HepG2 (cell line): Measurements from ENCODE around the gene ABCA2. TPM values are rescaled to one million over a fixed set of nuclear protein-coding genes. Genes with fewer than 3 reads are reported as not detected.

Source experiments
- ATAC-seq: fragments of 200-7000 bp; cut with Tn5 transposase; 3 replicates; pipeline ENCODE4 v1.9.1; 2020; ENCODE audit warnings: mild to moderate bottlenecking, moderate library complexity
- BruUV-seq: library from RNA; stranded (reverse); fragments of 400-500 nt; replicated peaks from 2 replicates; lab custom pipeline; 2021; lab: Mats Ljungman, UMichigan
- CTCF ChIA-PET: fragments of 300-600 bp; formaldehyde crosslinking; extraction: SDS; loops from one replicate; lab custom pipeline; 2021; ENCODE audit warnings: low total read pairs, inconsistent platforms, low intra/inter-chr PET ratio; lab: Yijun Ruan, JAX
- POLR2A ChIA-PET: fragments of 350-600 bp; sonication (Branson Sonifier 250); formaldehyde crosslinking; loops from one replicate; lab custom pipeline; 2020; ENCODE audit warnings: antibody characterized with exemption, inconsistent platforms; lab: Yijun Ruan, JAX
- DNase-seq: peaks from one replicate; pipeline ENCODE4 v3.0.0-alpha.2; 2015; ENCODE audit warnings: low spot score
- FAIRE-seq: peaks from 3 replicates; lab custom pipeline; 2011; peaks lifted over from hg19 to GRCh38; lab: Jason Lieb, UNC
- H2AFZ ChIP-seq: one replicate; pipeline ENCODE4 v1.6.1; 2011; ENCODE audit warnings: low read length, inconsistent platforms
- H3K27ac ChIP-seq: fragments of 300-600 bp; 3 replicates; pipeline ENCODE4 v1.8.0; 2011; ENCODE audit warnings: mixed run types, mild to moderate bottlenecking, mixed read lengths, low read length, inconsistent platforms; ENCODE audit not compliant: insufficient read depth; ENCODE audit errors: extremely low read length
- H3K27me3 ChIP-seq, 2 experiments: fragments of 200-600 bp in 1 of 2; 2 replicates in 1 of 2; 3 replicates in 1 of 2; pipeline versions ENCODE4 v1.6.0 to v1.8.0; 2011; ENCODE audit warnings: low read length in 2 of 2, mild to moderate bottlenecking in 2 of 2, moderate library complexity in 2 of 2, inconsistent platforms in 1 of 2; ENCODE audit not compliant: insufficient read depth in 2 of 2, control insufficient read depth in 1 of 2
- H3K36me3 ChIP-seq, 2 experiments: fragments of 200-600 bp in 1 of 2; replicated peaks in 1 of 2; 2 replicates in 1 of 2; 3 replicates in 1 of 2; pipeline versions ENCODE4 v1.5.1 to v1.8.0; 2011; ENCODE audit warnings: low read length in 2 of 2, inconsistent platforms in 1 of 2; ENCODE audit not compliant: insufficient read depth in 2 of 2, control insufficient read depth in 1 of 2
- H3K4me1 ChIP-seq: 2 replicates; pipeline ENCODE4 v1.5.1; 2012; ENCODE audit warnings: low read length, inconsistent platforms; ENCODE audit not compliant: insufficient read depth
- H3K4me2 ChIP-seq: 2 replicates; pipeline ENCODE4 v1.6.0; 2011; ENCODE audit warnings: low read depth, low read length, inconsistent platforms
- H3K4me3 ChIP-seq, 3 experiments: fragments of 200-600 bp in 1 of 3; sonication (generic), shearing (Covaris generic) in 1 of 3; replicated peaks in 1 of 3; 2 replicates each; pipeline ENCODE4 v1.5.1; 2011 to 2016; ENCODE audit warnings: low read length in 3 of 3, inconsistent platforms in 2 of 3, low read depth in 2 of 3, mild to moderate bottlenecking in 2 of 3, control low read depth in 1 of 3, mixed read lengths in 1 of 3; ENCODE audit not compliant: insufficient read depth in 1 of 3
- H3K79me2 ChIP-seq: one replicate; pipeline ENCODE4 v1.6.1; 2011; ENCODE audit warnings: low read length, inconsistent platforms; ENCODE audit not compliant: insufficient read depth
- H3K9ac ChIP-seq: 2 replicates; pipeline ENCODE4 v1.6.0; 2011; ENCODE audit warnings: mild to moderate bottlenecking, low read depth, low read length, inconsistent platforms; ENCODE audit not compliant: insufficient read depth
- H3K9me3 ChIP-seq: 2 replicates; pipeline ENCODE4 v1.5.1; 2012; ENCODE audit warnings: mild to moderate bottlenecking, low read length
- H4K20me1 ChIP-seq: 2 replicates; pipeline ENCODE4 v1.6.0; 2011; ENCODE audit warnings: inconsistent platforms, mild to moderate bottlenecking, low read length, moderate library complexity; ENCODE audit not compliant: insufficient read depth
- AGO2 ChIP-seq: fragments of 200-400 bp; formaldehyde crosslinking; optimal IDR thresholded peaks from 2 replicates; pipeline ENCODE3; 2017; ENCODE audit warnings: mild to moderate bottlenecking, low read depth, low read length, moderate library complexity
- ARNT2 ChIP-seq: sonication (generic); formaldehyde crosslinking; IDR thresholded peaks from 2 replicates; pipeline ENCODE4 v1.8.0; 2022; ENCODE audit warnings: mild to moderate bottlenecking, low read depth, missing genetic modification reagents, moderate library complexity
- MIXL1 ChIP-seq: IDR thresholded peaks from 2 replicates; pipeline ENCODE4 v1.6.1; 2016
- MTF2 ChIP-seq: sonication (generic); formaldehyde crosslinking; IDR thresholded peaks from 2 replicates; pipeline ENCODE4 v1.5.0; 2020; ENCODE audit warnings: missing genetic modification reagents, borderline replicate concordance
- NFKB2 ChIP-seq: sonication (generic); formaldehyde crosslinking; IDR thresholded peaks from 2 replicates; pipeline ENCODE4 v1.4.0; 2020; ENCODE audit warnings: missing genetic modification reagents, borderline replicate concordance
- NR2F1 ChIP-seq, 2 experiments: fragments of 450-650 bp in 1 of 2; formaldehyde crosslinking in 1 of 2; IDR thresholded peaks; 2 replicates each; pipeline versions ENCODE4 v1.5.0 to v1.6.1; 2016 to 2020; ENCODE audit warnings: mild to moderate bottlenecking in 1 of 2, missing compliant biosample characterization in 1 of 2, missing genetic modification reagents in 1 of 2, moderate library complexity in 1 of 2
- PHB2 ChIP-seq: fragments of 450-650 bp; IDR thresholded peaks from 2 replicates; pipeline ENCODE4 v1.6.1; 2018; ENCODE audit not compliant: partially characterized antibody
- PRPF4 ChIP-seq: fragments of 200-400 bp; formaldehyde crosslinking; IDR thresholded peaks from 2 replicates; pipeline ENCODE4 v1.6.1; 2016; ENCODE audit warnings: low read length, low read depth; ENCODE audit not compliant: poor library complexity, severe bottlenecking
- RFX1 ChIP-seq: fragments of 450-650 bp; IDR thresholded peaks from 2 replicates; pipeline ENCODE4 v1.6.1; 2017
- SALL1 ChIP-seq: sonication (generic); formaldehyde crosslinking; IDR thresholded peaks from 2 replicates; pipeline ENCODE4 v1.8.0; 2022; ENCODE audit warnings: mild to moderate bottlenecking, missing genetic modification reagents
- SMC3 ChIP-seq: IDR thresholded peaks from 2 replicates; pipeline ENCODE4 v1.6.1; 2011; ENCODE audit warnings: low read length, improper control_type of control experiment
- ZBTB38 ChIP-seq: sonication (generic); formaldehyde crosslinking; IDR thresholded peaks from 2 replicates; pipeline ENCODE4 v1.5.1; 2020; ENCODE audit warnings: mild to moderate bottlenecking, missing genetic modification reagents
- ZFX ChIP-seq: sonication (generic); formaldehyde crosslinking; IDR thresholded peaks from 2 replicates; pipeline ENCODE4 v1.4.0; 2020; ENCODE audit warnings: mild to moderate bottlenecking, low read depth, missing genetic modification reagents, moderate library complexity
- ZNF432 ChIP-seq: sonication (generic); formaldehyde crosslinking; IDR thresholded peaks from 2 replicates; pipeline ENCODE4 v1.5.0; 2020; ENCODE audit warnings: missing genetic modification reagents, mild to moderate bottlenecking, borderline replicate concordance
- ZNF740 ChIP-seq: sonication (generic); formaldehyde crosslinking; IDR thresholded peaks from 2 replicates; pipeline ENCODE4 v1.4.0; 2020; ENCODE audit warnings: missing genetic modification reagents
- ZUFSP ChIP-seq: sonication (generic); formaldehyde crosslinking; IDR thresholded peaks from 2 replicates; pipeline ENCODE4 v1.9.0; 2021; ENCODE audit warnings: missing genetic modification reagents, mild to moderate bottlenecking, borderline replicate concordance
- WGBS: methylation state at CpG from one replicate; pipeline ENCODE4 v1.1.6; 2017; ENCODE audit warnings: low lambda C conversion rate; 5-methylcytosine and 5-hydroxymethylcytosine counted together
- in situ Hi-C: cut with HindIII; loops from 2 replicates; pipeline ENCODE4 v1.10.0; 2017; ENCODE audit warnings: low pct_unique_long_range_greater_than_20kb; ENCODE audit not compliant: extremely low pct_ligation_motif_present
- intact Hi-C: fragments of 100-400 bp; cut with micrococcal nuclease; formaldehyde crosslinking; loops from one replicate; pipeline ENCODE4 v1.10.0; 2022; ENCODE audit not compliant: unreplicated experiment
- polyA plus RNA-seq, 8 experiments: library from polyadenylated mRNA; depleted of rRNA in 3 of 8; stranded (reverse) in 7 of 8; unstranded in 1 of 8; fragments of >200 nt; fragmentation: Illumina TruSeq in 4 of 8; extraction: Trizol in 4 of 8; gene quantifications; 2 replicates each; pipeline versions ENCODE4 v1.2.1 to v1.2.3, GENCODE V29; 2011 to 2016; ENCODE audit warnings: low read depth in 4 of 8, missing spikeins in 1 of 8, mixed read lengths in 1 of 8; ENCODE audit not compliant: insufficient read depth in 1 of 8
- total RNA-seq, 5 experiments: library from RNA; depleted of rRNA; stranded (reverse); fragments of >200 nt; fragmentation: Illumina TruSeq; extraction: Trizol; gene quantifications; 2 replicates each; pipeline ENCODE4 v1.2.3, GENCODE V29; 2016; ENCODE audit warnings: low read depth in 1 of 5

The ABCA2 gene
- total and polyA plus RNA-seq, 2 of the 13 experiments (the other 11 are each of a cell fraction or from before 2014, with no cell fraction given): 2.9 to 19.2 TPM

- Histone ChIP-seq H3K27ac (no peak overlapping the region), H3K9me3 (no peaks in the 10 kb centered on the region), H4K20me1 (no peaks in the 10 kb centered on the region), H2AFZ (no peak overlapping the region), H3K27me3 (no peaks in the 10 kb centered on the region), H3K4me1 (peaks cover 65% of the 10 kb centered on the region), H3K4me2 (peak overlapping the region; percentile 99), H3K36me3 (no peaks in the 10 kb centered on the region), H3K9ac (peak overlapping the region; percentile 56; the same call in 1 of the 2 replicates), H3K79me2 (peaks cover 5% of the 10 kb centered on the region), H3K4me3 (peak overlapping the region; percentile 58 to 75 (median 63); a peak in 4 of 6 replicates)
- ChIA-PET POLR2A (interaction anchor here (1.0 to 1.8 kb wide), 6 partner anchors 26 to 197 kb away, joined by 3 to 8 read pairs (median 4); partner anchors contain the start of genes C8G and FBXW5), CTCF (no interaction called here)
- 44% methylated on average over 3 of the region's 12 CpGs for WGBS
- ATAC-seq (no peak), DNase-seq (no peak), FAIRE-seq (no peak)
- no peak for TF ChIP-seq ARNT2
- TF ChIP-seq ZFX (CRISPR knock-in tag): 0 out of 2 replicates have a peak, but pooled peaks have one; percentile 2
- peak; percentile 1 for TF ChIP-seq AGO2
- TF ChIP-seq NFKB2 (CRISPR knock-in tag): peak; percentile 7; the same call in 1 of the 2 replicates
- no peak for TF ChIP-seq PHB2
- in situ Hi-C loops: no loop called here
- intact Hi-C loops: no loop called here
- BruUV-seq: no TSS peak
Measured at GRCh38 chr9:136995772-136996311, 32.2 kb downstream of the ABCA2 start.

DNA sequence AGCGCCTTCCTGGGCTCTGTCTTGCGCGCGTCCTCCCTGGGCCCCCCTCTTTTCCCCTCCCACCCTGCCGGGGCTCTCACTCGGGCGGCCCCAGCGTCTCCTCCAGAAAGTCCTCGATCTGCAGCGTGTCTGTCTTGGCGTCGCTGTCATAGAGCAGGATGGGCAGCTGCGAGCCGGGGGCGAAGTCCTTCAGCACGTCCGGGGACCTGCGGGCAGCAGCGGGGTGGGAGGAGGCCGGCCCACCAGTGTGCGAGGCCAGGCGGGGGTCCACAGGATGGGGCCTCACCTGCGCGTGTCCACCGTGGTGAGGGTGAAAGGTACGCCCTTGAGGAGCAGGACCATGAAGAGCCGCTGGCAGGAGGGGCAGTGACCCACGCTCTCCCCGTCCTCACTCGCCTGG, 32.7 kb downstream of the ABCA2 start:
- H3K4me2 ChIP-seq: no peak overlapping the region
- ChIA-PET CTCF (no interaction called here), POLR2A (interaction anchor here (1.0 to 1.8 kb wide), 4 partner anchors 27 to 196 kb away, joined by 3 to 8 read pairs (median 4); partner anchors contain the start of genes C8G and FBXW5)
- intact Hi-C loops (no loop called here), in situ Hi-C loops (no loop called here)
- no peak overlapping the region for H2AFZ ChIP-seq
- H3K36me3 ChIP-seq: no peaks in the 10 kb centered on the region
- FAIRE-seq: no peak
- TF ChIP-seq ZNF740: no peak
- peak; percentile 74; the same call in 1 of the 2 replicates for TF ChIP-seq ZBTB38
- no peak for TF ChIP-seq ZNF432
- TF ChIP-seq NR2F1 (CRISPR knock-in tag; IDR thresholded peaks at IDR 0.05): no peak
- TF ChIP-seq MIXL1 (CRISPR knock-in tag): no peak
- no peak for TF ChIP-seq MTF2 (CRISPR knock-in tag)
- no peak for TF ChIP-seq RFX1
- no peak for TF ChIP-seq SALL1
- TF ChIP-seq PRPF4: peak; percentile 76
- TF ChIP-seq SMC3: no peak
- TF ChIP-seq ZUFSP: no peak
- TF ChIP-seq AGO2: peak; percentile 44
- no peak overlapping the region for H3K9ac ChIP-seq
- BruUV-seq: no TSS peak
- H3K27ac ChIP-seq: no peak overlapping the region
- DNase-seq: no peak
- no peak for ATAC-seq
- H3K27me3 ChIP-seq: no peaks in the 10 kb centered on the region
- no peaks in the 10 kb centered on the region for H4K20me1 ChIP-seq
- no peaks in the 10 kb centered on the region for H3K9me3 ChIP-seq
- peaks cover 5% of the 10 kb centered on the region for H3K79me2 ChIP-seq
- H3K4me1 ChIP-seq: peaks cover 67% of the 10 kb centered on the region
- 87% methylated on average over 19 of the region's 30 CpGs for WGBS
- no peak overlapping the region for H3K4me3 ChIP-seq
